COLO668 (cell line): ENCODE results near the gene INPP4B.
A peak's percentile ranks its signal among the peaks of the same experiment; 100 is the strongest.

Experiments
- DNase-seq: peaks from one replicate; lab custom pipeline; 2025; ENCODE audit not compliant: unreplicated experiment; lab: John Stamatoyannopoulos, UW

Gene INPP4B

DNA sequence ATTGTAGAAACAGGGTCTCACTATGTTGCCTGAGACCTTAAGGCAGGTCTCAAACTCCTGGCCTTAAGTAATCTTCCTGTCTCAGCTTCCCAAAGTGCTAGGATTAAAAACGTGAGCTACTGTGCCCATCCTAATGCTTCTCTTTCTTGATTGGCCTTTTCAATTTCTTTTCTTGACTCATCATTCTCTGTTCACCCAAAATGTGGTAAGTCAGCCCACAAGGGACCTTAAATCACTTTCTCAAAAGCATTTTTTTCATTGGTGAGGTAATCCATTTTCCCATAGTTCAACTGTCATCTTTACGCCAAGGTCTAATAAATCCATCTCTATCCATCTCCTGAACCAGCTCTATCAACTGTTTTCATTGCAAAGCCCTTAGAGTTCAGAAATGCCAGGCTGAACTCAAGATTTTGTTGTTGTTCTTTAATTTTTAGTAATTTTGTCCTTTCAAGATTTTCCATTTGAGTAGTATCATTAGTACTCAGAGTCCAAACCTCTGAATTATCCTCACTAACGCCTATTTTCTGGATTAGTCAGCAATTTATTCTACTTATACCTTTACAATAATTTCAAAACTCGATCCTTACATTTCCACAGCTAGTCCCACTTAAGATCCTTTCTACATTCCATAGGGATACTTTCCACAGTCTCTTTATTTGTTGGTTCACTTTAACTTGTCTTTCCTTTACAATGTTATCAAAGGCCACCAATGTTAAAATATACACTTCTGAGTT is 681.2 kb downstream of the INPP4B start:
- DNase-seq = no peak

DNA sequence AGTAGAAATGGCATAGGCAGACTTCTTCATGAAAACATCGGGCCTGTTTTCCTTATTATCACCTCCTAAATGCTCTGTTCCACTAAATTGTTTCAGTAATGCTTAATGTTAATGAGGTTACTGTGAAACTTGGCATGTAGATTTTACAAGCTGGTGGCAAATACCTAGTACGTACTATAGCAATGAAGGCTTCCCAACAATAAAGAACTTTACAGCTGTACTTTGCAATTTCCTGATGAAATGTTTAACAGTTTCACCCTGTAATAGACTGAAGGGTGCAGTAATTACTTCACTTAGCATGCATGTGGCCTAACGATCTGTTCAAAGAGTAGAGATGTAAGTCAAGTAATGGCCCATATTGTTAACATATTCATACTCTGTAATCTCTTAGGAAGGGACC is 685.0 kb downstream of the INPP4B start:
- DNase-seq = no peak

DNA sequence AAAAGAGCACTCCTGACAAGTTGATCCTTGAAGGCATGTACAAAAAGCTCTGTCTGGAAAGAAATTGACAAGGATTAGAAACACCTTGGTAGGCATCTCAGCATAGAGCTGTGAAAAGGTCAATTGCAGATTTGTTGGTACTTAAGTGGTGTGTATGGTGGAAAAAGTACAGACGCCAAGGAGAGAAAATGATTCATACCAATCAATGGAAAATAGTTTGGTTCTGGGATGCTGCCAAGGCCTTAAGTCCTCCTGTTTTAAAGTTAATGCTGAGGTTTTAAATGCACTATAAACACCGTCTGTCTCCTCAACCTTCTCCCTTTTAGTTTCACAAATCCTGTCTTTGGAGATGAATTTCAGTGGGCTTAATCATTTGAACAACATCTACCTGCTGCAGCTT is 685.6 kb downstream of the INPP4B start:
- DNase-seq = no peak

DNA sequence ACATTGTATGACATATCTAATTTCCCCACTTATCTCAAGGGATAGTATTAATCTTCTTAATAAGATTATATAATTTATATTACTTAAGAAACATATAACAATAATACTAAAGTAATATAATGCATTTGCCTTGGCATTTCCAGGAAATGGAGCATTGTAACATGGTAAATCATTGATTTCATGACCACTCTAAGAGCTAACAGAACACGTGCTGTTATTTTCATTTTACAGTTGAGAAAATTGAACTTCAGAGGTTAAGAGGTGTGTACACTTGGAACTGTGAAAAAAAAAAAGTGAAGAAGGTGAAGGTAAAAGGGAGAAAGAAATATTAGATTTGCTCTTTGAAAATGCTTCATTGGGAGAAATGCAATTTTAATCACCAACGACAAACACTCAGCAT is 687.1 kb downstream of the INPP4B start:
- DNase-seq = no peak

DNA sequence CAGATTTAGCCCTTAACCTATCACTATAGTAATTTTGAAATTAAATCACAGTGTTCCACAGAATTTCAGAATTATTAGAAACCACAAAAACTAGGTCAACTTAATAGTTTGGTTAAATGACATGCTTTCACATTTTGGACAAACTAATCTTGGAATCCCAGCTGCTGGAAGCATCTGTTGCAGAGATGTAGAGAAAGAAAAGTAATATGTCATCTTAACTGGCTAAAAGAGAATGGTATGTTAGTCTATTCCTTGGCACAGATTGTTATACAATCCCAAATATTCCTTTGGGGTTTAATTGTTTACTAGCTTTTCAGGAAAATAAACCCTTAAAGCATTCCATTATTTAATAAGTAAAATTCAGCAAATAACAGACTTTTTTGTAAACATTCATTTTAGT is 689.8 kb downstream of the INPP4B start:
- no peak for DNase-seq

DNA sequence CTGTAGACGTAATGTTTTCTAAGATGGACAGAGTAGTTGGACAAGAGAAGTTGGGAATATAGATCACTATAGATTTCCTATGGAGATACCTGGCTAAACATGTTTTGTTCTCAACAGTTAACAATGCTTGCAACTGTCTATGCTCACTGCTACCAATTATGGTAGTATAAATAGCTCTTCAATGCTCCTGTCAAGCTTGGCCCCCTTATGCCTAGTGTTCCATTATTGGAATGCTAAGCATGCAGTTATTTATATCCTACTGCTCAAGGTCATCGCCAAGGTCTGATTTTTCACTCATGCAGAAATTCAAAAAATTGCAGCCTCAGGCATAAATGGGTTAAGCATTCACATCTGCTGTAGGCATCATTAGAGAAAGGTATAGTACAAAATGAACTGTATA is 690.8 kb downstream of the INPP4B start:
- no peak for DNase-seq

DNA sequence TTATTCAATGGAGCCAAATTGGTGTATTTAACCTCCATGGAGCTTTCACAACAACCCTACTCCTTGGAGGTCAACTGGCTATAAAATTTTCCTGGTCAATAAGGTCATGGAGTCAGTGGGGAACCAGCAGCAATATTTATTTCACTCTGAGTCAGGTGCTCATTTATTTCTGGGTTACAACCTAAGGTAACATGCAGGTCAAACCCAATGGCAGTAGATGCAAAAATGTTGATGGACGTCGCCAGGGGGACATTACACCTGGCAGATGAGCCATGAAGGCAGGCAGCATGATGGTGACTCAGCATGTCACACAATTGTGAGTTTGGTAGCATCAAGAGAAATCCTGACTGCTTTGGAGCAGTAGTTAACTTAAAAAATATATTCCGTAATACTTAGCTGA is 695.6 kb downstream of the INPP4B start:
- no peak for DNase-seq

DNA sequence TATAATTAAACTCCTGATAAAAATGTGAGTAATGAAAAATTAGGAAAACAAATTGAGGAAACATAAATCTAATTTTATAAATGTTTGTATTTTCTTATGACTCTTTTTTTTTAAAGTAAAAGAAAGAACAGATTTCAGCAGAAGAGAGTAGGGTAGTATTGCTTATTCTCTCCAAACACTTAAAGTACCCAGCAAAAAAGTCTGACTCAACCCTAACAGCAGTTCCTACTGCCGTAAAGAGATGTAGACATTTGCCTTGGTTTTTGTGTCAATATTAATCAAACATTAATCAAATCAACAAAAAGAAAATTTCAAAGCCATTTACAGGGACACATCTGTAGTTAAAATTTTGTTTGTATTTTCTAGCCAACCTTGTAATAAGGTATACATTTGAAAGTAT is 701.3 kb downstream of the INPP4B start:
- no peak for DNase-seq

DNA sequence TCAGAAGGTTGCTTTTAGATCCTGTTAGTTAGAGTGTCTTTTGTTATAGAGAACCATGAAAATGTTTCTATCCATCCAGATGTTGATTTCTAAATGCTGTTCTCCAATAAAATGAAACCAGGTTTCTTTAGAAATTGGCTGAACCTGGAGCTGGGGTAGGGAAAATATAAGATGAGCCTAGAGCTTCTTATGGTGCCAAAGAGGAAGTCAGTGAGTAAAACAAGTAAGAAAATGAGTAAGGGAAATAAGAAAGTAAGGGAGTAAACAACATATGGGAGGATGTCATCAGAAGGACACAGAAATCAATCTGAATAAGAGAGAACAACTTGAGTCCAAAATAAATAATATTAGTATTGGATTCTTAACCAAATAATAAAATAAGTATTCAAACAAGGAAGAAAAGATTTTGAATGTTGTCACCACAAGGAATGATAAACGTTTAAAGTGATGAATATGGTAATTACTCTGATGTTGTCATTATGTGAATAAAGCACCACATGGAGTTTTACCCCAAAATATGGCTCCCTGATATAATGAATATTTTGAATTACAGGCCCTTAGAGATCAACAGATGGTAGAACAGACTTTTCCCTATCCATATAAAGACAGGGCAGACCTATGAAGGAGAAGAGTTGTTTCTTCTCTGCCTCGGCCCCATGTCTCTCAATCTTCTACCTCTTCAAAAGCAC is 703.6 kb downstream of the INPP4B start:
- DNase-seq = no peak

DNA sequence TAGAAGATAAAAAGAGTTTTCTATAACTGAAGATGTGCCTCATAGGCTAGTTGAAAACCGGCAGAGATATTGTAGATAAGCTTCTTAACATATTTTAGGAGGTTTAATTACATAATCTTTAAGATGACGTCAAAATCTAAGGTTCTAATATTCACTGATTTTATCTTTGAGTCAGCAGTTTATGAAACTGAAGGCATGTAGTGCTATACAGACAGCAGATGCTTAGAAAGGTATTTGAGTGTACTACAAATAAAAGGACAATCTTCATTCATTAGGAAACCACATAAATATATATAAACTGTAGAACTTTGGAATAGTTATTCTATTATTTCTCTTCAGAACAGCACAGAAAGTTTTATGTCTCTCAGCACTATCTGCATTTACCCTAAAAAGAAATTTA is 704.9 kb downstream of the INPP4B start:
- no peak for DNase-seq

DNA sequence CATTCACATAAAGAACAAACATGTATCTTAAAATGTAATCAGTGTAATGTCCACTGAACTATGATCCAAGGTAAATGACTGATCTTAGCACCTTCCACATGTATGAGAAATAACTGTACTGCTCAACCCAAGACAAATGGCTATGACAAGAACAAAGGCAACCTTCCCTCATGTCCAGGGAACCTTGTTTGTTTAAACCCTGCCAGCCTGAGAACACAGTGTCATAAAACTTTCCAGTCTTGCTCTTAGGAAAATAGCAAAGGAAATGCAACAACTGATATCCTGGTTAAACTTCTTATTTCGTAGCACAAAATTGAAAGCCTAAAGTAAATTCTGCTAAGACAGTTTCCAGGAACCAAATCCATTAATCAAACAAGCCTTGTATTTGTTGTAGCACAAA is 715.4 kb downstream of the INPP4B start:
- no peak for DNase-seq

DNA sequence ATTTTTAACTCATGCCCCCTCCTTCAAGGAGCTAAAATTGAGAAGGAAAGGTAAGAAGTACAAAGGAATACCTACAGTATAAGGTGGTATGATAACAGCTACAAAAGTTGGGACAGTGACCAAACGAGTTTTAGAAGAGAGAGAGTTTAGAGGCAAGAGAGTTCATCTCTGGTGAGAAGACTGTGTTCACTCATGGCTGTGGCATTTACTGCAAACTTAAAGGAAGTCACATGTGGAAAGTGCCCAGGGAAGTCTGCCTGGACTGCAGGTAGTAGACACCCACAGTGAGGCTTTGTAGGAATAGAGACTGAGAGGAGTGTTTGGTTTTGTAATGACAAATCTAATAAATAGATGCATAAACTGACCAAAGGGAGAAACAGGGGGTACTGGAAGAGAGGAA is 716.2 kb downstream of the INPP4B start:
- no peak for DNase-seq

DNA sequence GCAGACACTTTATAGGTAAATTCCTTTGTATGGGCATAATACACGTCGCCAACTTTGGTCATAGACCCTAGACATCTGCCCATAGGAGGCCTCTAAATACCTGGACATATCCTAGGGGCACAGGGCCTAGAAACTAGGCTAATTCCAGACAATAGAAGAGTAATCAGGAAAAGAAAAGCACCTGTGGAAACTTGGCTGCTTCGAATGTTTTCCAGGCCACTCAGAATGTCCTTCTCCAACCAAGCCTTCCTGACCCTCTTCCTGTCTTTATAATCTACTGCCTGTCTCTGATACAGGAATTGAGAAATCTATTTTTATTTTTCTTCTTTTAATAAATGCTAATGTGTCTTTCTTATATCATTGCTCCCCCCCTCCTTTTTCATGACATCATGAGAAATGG is 716.6 kb downstream of the INPP4B start:
- no peak for DNase-seq

DNA sequence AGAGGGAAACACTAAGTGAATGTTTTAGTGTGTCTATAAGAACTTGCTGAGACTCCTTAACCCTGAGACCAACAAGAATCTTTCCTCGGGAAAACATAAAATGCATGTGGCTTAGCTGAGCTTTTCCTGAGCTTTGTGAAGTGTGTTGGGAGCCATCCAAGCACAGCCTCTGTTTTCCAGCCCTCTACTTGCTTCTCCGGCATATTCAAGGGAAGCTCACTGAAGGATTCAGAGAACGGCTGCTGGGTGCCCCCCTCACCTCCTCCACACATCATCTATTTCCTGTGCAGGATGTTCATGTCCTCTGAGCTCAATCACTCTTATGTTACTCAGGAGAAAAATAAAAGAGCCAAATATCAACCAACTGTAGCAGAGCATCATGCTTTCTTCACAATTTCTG is 717.6 kb downstream of the INPP4B start:
- DNase-seq = no peak

DNA sequence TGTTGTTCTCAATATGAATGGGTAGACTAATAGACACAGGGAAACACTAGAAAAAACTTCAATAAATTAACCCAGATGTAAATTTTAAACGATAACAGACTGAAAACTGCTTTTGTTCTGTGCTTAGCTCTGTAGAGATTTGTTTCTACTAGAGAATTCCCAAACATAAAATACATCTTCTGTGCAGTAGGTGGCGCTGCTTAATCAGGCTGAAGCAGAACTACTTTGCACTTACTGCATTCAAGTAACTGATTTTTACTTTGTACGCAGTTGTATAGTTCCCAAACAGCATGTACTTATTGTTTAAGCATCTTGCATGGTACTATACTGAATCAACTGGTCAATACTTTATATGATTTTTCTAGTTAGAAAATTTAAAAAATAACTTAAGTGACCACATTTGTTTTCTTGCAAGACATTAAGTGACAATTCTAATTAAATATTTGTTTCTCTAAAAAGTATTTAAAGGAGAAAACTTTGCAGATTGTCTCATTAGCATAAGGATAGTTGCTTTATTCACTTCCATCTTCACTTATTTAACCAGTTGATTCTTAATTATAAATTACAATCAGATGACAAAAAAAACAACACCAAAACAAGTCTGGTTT is 719.1 kb downstream of the INPP4B start:
- peak; percentile 65 for DNase-seq

DNA sequence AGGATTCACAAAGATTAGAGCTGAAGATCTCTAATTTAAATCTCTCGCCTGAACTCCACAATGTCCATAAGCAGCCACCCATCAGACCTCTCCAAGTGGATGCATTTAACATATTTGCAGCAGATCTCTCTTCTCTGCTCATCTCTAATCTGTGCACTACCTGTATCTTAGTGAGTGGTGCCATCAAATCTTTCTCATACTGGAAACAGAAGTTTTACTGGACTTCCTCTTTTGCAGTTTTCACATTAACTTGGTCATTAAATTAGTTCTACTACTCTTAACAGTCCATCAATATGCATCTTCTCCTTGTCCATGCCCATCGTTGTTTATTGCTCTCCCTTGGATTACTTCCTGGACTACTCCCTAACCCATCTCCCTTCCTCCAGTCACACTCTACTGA is 721.2 kb downstream of the INPP4B start:
- no peak for DNase-seq

DNA sequence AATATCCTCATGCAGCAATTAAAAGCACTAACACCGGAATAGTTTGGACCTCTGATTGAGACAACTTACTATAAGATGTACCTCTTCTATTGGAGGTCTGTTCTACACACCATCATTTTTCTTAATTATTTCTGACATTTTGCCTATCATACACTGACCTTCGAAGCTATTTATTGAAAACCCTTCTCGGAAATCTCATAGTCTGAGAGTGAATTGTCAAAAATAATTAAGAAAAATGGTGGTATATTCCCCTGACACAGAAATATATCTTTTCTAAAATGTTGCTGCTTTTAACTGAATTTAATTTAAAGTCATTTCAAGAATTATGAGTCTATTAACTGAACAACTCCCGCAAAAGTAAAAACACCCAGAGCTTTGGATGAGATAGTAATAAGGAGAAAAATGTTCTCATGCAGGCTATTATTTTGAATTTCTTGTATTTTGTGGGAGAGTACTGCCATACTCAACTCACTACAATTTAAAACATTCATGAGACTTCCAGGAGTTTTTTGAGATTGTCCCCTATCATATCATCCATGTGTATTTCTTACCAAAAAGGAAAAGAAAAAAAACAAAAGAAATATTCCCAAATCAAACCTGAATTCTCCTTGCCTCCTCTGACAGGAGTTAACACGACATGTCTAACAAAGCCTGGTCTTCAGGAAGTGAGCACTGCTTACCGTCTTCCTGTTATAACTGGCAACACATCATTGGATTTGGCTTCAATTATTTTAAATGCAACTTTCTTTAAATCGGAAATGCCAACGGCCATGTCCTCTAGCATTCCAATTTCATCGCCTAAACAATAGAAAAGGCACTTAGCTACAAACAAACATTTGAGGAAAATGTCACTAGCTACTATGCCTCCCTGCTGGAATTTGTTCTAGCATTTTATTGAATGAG is 724.4 kb downstream of the INPP4B start:
- no peak for DNase-seq

DNA sequence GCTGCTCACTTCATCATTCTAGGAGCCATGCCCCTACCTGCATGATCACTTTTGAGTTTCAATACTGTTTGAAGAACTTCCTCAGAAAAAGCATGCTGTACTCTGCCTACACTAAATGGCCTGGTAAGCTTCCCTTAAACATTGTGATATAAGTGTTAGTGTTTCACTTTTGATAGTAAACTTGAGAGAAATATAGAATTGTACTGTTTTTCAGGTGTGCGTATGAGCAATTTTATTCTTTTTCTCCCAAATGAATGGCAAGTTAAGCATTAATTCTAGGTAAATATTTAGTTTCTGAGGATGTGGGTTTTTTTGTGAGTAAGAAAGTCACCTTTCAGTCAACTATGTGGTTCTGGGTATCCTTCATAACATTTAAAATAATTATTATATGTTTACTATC is 725.2 kb downstream of the INPP4B start:
- no peak for DNase-seq

DNA sequence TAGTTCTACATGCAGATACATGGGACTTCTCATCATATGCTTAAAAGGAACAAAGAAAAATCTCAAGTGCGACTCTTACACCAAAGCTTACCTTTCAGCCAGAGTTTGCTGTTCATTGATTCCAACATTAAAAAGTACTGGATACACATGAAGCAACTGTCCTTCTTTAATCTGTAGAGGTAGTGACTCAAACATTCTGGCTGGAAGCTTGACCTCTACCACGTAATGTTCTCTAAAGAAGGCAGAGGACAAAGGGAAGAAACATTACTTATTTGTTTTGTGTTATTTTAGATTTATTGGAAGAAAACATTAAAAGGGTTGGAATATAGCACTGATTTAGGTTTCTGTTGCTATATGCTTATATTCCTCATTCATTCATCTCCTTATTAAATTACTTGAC is 733.6 kb downstream of the INPP4B start:
- no peak for DNase-seq

DNA sequence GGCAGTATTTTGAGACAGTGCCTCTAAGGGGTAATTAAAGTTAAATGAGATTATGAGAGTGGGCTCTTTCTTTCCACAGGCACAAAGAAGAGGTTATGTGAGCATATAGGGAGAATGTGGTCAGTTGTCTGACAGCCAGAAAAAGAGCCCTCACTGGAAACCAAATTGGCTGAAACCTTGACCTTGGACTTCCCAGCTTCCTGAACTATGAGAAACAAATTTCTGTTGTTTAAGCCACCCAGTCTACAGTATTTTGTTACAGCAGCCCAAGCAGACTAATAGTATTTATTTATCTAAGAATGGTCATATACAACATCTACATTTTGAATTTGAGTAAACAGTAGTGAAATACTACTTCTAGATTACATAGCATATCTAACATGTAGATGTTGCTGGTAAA is 736.0 kb downstream of the INPP4B start:
- no peak for DNase-seq

DNA sequence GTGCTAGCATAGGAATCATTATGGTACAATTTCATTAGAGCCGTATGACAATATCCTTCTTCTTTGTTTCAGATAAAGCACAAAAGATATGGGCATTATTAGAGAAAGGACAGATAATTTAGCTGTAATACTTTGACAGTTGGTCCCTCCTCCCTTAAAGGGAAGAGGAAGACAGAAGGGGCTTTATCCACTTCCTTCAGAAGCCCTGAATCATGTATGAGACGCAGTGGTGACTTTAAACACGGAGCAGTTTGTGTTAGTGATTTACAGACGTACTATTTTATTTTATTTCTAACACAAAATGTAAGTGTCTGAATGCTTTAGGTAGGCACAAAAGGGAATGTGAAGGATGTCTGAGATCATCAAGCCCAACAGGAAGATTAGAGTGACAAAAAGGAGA is 742.1 kb downstream of the INPP4B start:
- no peak for DNase-seq

DNA sequence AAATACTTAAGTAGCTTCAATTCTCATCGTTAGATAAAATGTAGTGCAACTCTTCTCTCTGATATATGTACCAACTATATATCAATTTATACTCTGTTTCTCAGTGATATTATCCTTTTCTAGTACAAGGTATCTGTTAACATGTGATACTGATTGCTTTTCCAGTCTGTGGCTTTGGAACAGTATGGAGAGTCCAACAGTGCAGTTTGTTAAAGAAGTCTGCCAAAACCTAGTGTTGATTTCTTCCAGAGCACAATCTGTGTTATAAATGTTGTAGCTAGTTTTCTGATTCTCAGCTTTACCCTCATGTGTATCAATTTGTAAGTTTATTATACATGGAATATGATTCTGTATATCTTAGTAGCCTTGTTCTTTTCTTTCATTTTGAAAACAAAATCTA is 744.7 kb downstream of the INPP4B start:
- DNase-seq = no peak
